AG10803 (cell line): ENCODE data around the gene ODAD4.
A peak's percentile ranks its signal among the peaks of the same experiment; 100 is the strongest.

Experiments used
- DNase-seq: peaks from one replicate; pipeline ENCODE4 v3.0.0; 2010; ENCODE audit warnings: low read depth
- H3K4me3 ChIP-seq: 2 replicates; pipeline ENCODE4 v1.5.1; 2011; ENCODE audit warnings: mild to moderate bottlenecking, low read length, control low read depth
- TF ChIP-seq, protein P1 (sequence below): conservative IDR thresholded peaks from 2 replicates; pipeline ENCODE4 v1.5.1; 2011; ENCODE audit warnings: mild to moderate bottlenecking, low read length, control low read depth, inconsistent platforms

The ODAD4 gene

GRCh38 chr17:41913798-41914197, 16.6 kb upstream of the ODAD4 start:
- no peak for DNase-seq
- H3K4me3 ChIP-seq: no peak overlapping the region
- TF ChIP-seq, protein P1, sequence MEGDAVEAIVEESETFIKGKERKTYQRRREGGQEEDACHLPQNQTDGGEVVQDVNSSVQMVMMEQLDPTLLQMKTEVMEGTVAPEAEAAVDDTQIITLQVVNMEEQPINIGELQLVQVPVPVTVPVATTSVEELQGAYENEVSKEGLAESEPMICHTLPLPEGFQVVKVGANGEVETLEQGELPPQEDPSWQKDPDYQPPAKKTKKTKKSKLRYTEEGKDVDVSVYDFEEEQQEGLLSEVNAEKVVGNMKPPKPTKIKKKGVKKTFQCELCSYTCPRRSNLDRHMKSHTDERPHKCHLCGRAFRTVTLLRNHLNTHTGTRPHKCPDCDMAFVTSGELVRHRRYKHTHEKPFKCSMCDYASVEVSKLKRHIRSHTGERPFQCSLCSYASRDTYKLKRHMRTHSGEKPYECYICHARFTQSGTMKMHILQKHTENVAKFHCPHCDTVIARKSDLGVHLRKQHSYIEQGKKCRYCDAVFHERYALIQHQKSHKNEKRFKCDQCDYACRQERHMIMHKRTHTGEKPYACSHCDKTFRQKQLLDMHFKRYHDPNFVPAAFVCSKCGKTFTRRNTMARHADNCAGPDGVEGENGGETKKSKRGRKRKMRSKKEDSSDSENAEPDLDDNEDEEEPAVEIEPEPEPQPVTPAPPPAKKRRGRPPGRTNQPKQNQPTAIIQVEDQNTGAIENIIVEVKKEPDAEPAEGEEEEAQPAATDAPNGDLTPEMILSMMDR: no peak

DNA sequence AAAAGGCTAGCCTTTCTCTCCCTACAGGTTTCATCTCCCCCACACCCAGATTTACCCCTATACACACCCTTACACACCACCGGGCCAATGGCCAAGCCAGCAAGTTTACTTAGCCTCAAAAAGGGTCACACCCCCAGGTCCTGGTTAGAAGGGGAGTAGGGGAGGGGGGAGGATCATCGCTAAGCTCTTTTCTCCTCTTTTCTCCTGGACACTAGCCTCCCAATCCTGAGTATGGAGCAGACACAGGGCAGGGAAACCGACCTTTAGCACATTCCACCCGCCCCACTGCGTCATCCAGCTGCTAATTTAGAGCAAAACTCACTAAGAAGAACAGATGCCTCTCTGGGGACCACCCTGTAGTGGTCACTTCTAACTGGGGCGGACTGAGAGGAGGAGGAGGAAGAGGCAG, 16.1 kb upstream of the ODAD4 start:
- H3K4me3 ChIP-seq: no peak overlapping the region
- DNase-seq: no peak
- TF ChIP-seq, protein P1: no peak

DNA sequence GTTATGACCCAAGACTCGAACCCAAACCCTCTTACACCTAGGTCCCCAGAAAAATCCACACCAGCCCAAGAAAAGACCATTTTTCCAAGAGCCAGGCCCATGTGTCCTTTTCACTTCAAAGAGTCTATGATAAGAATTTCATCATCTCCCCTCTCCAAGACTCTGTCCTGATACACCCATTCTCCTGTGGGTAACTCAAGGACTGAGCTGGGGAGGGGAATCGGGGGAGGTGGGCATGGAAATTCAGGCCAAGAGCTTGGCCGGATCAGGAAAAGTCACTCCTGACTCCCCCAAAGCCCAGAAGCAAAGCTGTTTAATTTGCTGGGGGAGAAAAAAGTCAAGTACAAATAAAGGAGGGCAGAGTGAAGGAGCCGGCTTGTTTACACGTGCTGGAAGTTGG, 15.4 kb upstream of the ODAD4 start:
- TF ChIP-seq, protein P1: no peak
- no peak overlapping the region for H3K4me3 ChIP-seq
- DNase-seq: no peak

- TF ChIP-seq, protein P1: no peak
- no peak for DNase-seq
- H3K4me3 ChIP-seq: no peak overlapping the region
Observed at GRCh38 chr17:41915566-41915965, 14.9 kb upstream of the ODAD4 start.

GRCh38 chr17:41917192-41917591, 13.2 kb upstream of the ODAD4 start:
- H3K4me3 ChIP-seq: peak overlapping the region; percentile 97
- TF ChIP-seq, protein P1: no peak
- DNase-seq: peak; percentile 87

DNA sequence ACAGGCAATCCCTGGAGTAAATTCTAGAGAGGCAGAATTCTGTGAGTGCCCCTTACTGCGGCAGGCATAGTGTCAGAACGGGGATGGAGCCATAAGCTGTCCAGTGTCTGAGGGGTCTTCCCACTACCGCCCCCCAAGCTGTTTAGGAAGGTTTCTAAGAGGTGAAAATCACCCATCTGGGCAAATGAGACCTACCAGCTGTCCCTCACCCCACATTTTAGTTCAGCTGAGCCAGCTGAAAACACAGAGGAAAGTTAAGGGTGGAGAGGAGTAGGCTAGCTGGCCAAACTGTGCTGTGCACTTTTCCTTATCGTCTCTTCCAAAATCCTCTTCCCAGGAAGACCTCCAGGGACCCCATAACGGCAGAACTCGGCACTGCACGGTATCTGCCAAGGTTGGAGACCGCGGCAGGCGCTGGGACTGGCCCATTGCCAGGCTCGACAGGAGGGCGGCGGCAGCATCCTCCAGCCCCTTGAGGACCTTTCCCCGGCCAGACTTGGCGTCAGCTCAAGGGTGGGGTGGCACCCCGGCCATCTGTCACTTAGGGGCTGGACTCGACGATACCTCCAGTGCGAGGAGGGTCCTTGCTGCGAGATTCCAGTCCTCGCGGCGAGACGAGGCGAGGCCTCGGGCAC, 12.6 kb upstream of the ODAD4 start:
- DNase-seq: no peak
- peak overlapping the region; percentile 97 for H3K4me3 ChIP-seq
- TF ChIP-seq, protein P1: no peak

GRCh38 chr17:41918314-41919164, 11.9 kb upstream of the ODAD4 start, which contains the start of gene ACLY:
TSS of gene ACLY (minus strand) at chr17:41918951. CDS start at chr17:41913873, 5,078 bp downstream.
- DNase-seq: peak; percentile 95
- H3K4me3 ChIP-seq: peak within 1 kb of the TSS; percentile 97
- TF ChIP-seq, protein P1: no peak
